22Rv1 (cell line): ENCODE data around the gene BAZ2B.

Experiments used
- H3K27ac ChIP-seq: fragments of 450-650 bp; 2 replicates; pipeline ENCODE4 v1.5.1; 2017
- ZFX ChIP-seq: fragments of 450-650 bp; IDR thresholded peaks from 2 replicates; pipeline ENCODE4 v1.6.1; 2017; ENCODE audit warnings: antibody characterized with exemption, borderline replicate concordance
- TF ChIP-seq, protein P1 (sequence below): fragments of 450-650 bp; IDR thresholded peaks from 2 replicates; pipeline ENCODE4 v1.5.1; 2017; ENCODE audit warnings: mild to moderate bottlenecking

BAZ2B gene

DNA sequence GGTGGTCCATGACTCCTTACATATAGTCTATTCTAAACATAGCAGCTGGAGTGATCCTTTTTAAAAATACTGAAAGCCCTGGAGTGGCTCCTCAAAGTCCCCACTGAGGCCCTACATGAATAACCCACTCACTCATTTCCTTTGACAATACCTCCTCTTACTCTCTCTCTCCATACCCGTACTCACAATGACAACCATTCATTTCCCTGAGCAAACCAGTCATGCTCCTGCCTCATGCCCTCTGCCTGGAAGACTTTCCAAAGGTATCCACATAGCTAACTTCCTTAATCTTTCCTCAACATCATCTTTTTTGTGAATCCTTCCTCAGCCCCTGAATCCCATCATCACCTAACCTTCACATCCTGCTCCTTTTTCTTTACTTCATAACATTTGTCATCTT, 102.6 kb downstream of the BAZ2B start:
- H3K27ac ChIP-seq = no peak overlapping the region
- no peak for TF ChIP-seq ZFX
- TF ChIP-seq, protein P1, sequence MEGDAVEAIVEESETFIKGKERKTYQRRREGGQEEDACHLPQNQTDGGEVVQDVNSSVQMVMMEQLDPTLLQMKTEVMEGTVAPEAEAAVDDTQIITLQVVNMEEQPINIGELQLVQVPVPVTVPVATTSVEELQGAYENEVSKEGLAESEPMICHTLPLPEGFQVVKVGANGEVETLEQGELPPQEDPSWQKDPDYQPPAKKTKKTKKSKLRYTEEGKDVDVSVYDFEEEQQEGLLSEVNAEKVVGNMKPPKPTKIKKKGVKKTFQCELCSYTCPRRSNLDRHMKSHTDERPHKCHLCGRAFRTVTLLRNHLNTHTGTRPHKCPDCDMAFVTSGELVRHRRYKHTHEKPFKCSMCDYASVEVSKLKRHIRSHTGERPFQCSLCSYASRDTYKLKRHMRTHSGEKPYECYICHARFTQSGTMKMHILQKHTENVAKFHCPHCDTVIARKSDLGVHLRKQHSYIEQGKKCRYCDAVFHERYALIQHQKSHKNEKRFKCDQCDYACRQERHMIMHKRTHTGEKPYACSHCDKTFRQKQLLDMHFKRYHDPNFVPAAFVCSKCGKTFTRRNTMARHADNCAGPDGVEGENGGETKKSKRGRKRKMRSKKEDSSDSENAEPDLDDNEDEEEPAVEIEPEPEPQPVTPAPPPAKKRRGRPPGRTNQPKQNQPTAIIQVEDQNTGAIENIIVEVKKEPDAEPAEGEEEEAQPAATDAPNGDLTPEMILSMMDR = no peak

DNA sequence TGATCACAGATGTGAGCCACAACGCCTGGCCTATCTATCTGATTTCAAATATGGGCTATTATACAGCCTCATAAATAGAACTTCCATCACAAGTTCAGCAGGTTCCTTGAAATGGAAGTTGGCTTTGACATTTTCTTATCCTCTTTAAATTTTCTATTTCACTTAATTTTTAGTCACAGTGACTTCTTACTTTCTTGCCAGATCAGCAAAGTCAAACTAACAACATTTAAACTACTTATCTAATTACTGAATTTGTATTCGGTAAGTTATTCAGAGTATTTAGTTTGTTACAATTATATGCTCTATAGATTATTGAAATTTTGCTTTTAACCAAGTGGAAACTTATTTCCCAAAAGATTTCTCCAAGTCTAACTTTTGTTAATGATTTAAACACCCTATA, 108.2 kb downstream of the BAZ2B start:
- H3K27ac ChIP-seq = no peak overlapping the region
- TF ChIP-seq, protein P1 = no peak
- no peak for TF ChIP-seq ZFX

- no peak overlapping the region for H3K27ac ChIP-seq
- no peak for TF ChIP-seq ZFX
- TF ChIP-seq, protein P1 = no peak
These were observed 109.4 kb downstream of the BAZ2B start for GRCh38 chr2:159506764-159507440.

DNA sequence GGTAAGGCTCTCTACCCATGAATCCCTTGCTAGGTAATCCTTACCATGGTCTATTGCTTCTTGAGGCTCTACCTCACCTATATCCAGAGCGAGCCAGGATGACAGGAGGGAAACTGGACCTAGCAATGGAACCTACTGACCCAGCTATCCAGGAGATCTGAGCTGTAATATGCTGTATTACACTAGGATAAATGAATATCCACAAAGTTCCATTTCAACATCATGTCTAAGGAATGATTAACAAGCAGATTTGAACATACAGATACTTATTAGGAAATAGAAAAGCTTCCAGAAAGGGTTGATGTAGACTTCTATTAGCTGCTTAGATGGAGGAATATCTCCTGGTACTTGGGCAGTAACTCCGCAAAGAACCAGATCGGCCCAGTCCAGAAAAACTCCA, 110.1 kb downstream of the BAZ2B start:
- TF ChIP-seq, protein P1 = no peak
- no peak for TF ChIP-seq ZFX
- no peak overlapping the region for H3K27ac ChIP-seq

DNA sequence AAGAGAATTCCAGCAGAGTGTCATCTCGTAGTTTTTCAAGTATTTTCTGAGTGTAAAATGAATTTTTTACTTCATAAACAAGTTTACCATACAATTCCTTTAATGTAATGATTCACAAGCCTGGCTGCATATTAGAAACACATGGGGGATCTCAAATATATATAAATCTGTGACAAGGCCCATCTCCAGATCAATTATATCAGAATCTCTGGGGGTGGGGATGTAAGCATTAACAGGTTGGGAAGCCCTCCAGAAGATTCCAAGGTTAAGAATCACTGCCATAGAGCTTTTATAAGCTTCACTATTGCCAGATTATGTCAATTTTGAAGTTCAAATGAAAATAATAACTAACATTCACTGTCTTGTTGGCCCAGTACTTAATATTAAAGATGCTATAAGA, 111.2 kb downstream of the BAZ2B start:
- TF ChIP-seq, protein P1 = no peak
- no peak for TF ChIP-seq ZFX
- no peak overlapping the region for H3K27ac ChIP-seq

GRCh38 chr2:159501743-159502142, 114.6 kb downstream of the BAZ2B start:
- TF ChIP-seq, protein P1 = no peak
- TF ChIP-seq ZFX = no peak
- no peak overlapping the region for H3K27ac ChIP-seq

DNA sequence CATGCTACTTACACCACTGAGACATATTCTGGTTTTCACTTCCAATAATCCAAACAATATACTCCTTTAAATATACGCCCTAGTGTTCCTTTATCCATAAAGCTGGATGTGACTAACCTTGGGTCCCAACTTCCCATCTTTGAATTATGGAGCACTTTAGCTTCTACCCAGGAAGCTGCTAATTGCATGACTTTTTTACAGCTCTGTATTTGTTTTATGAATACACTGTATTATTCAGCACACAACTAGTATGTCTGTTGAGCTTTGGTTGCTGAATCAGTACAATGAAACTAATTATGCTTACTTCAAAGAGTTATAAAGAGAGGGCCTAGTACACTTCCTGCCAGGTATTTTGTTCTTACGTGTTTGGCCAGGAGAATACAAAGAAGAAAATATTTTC, 118.5 kb downstream of the BAZ2B start:
- TF ChIP-seq ZFX = no peak
- TF ChIP-seq, protein P1 = no peak
- H3K27ac ChIP-seq = no peak overlapping the region
